UCSD-AML1 (cell line): ENCODE data around the gene ZFP69.
A peak's percentile ranks its signal among the peaks of the same experiment; 100 is the strongest.

ENCODE experiments used
- DNase-seq: peaks from one replicate; lab custom pipeline; 2025; ENCODE audit not compliant: unreplicated experiment; lab: John Stamatoyannopoulos, UW

ZFP69 gene

DNA sequence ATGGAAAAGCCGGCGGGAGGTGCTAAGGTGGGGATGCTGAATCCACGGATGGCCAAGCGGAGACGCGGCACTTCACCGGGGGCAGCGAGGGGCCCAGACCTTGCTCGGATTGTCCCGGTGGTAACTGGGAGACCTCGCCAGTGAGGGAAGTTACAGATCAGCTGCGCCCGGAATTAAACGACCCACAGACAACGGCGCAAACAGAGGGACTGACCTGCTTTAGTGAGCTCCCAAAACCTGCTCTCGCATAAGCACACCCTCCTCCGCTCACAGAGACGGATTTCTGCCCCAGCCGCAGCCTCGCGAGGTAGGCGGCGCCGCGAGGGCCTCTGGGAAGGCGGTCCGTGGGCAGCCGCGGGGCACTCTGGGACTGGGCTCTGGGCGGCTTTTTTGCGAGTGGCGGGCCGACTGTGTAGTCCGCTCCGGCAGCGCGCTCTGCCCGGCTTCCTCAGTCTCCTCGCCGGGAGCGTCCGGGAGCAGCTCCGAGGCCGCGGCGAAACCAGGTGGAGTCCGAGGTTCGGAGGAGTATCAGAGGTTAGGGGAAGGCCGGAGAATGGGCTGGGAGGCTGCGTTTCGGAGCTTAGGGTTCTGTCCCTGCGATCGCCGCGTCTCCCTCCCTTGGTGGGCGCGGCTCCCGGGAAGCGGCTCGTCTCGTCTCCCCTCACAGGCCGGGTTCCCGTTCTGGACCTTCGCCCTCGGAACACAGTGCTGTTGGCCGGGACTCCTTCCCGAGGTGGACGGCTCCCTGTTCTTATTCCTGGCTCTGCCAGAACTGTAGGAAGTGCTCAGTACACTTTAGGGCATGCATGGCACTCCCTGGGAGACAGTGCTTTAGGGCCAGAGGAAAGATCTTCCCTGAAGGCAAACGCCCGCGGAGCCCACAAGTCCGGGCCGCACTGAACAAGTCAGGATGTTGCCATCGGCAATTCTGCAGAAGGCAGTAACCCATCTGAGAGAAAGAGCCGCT is 31.6 kb downstream of the ZFP69 start, which contains the start of gene EXO5:
Gene EXO5 (plus strand): TSS at position 393 of the 967 bp plus-strand sequence. CDS start 5,778 bp downstream, outside the sequence.
- peak; percentile 73 for DNase-seq

DNA sequence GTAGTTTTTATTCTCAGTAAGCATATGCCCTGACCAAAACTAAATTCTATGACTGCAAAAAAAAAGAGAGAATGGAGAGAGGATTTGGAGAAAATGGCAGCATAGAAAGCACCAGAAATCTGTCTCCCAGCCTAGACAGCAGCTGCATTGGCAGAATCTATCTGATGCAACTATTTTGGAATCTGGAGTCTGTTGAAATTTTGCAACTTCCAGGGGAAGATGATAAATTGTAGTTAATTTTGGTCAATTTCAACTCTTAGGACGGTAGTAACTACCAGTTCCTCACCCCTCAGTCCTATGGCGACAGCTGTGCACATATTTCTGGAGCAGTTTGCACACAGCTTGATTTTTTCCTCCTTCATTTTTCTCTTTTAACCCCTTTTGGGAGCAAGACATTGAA is 42.4 kb downstream of the ZFP69 start:
- DNase-seq: no peak

GRCh38 chr1:40530735-40531380 is 53.8 kb downstream of the ZFP69 start:
- no peak for DNase-seq

DNA sequence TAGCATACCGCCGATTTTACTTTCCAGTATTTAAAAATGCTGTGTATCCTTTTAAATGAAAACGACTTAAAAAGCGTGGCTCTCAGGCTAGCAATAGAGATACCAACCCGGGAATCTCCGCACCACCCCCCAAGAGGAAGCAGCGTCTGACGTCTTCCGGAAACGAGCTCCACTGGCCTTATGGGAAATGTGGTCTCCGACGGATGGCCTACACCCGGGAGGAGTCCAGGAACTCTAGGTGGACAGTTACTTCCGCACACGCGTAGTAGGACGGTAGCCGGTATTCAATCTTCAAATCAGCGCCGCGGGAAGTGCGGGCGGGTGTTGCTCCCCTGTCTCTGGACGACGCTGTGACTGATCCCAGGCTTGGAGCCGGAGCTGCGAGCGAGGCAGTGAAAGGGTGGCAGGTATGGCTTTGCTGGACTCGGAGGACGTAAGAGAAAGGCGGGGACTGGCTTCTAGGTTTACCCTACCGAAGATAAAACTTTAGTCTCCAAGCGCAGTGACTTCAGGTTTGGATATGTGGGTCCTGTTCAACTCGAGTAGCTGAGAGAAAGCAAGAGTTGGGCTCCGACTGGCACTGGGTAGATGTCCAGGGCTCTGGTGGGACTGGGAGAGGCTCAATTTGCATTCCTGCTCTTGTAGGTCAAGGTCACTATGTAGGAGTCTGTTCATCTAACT is 54.4 kb downstream of the ZFP69 start, which contains the start of gene ZNF684:
Gene ZNF684 (plus strand): TSS at position 257 of the 681 bp plus-strand sequence. CDS start 1,530 bp downstream, outside the sequence.
- peak; percentile 87 for DNase-seq

DNA sequence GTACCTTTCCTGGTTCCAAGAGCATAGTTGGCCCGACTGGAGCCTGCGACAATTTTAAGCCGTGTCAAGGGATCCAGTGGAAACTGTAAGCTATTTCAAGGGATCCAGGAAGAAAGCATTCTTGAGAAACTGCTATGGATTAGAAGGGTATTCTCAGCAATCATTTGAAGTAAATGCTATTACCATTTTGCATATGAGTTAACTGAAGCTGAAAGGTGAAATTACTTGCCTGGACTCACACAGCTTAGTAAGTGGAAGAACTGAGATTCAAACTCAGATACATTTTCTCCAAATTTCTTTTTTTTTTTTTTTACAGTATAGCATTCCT is 54.9 kb downstream of the ZFP69 start:
- no peak for DNase-seq

DNA sequence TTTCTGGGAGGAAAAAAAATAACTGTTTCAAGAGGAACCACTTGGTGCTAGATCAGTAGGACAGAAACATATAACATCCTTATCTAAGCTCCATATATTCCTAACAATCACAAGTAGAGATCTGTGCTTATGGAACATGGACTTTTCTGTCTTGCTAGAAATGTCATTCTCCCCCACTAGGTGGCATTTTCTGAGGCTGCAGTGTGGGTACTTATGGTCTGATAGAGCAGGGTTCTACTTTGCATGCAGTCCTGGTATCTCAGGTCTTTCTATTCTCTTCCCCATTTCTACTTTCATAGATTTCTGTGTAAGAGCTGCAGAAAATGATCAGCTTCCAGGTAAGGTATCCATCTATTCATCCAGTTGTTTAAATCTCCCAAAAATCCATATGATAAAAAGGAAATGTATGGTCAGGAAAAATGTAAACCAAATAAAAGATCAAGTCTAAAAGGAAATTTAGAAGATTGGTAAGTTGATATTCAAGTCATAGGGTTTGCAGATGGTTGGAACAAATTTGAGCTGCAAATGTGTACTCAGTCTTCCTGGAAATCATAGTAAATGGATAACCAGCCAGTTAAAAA is 55.8 kb downstream of the ZFP69 start:
- DNase-seq: no peak

- DNase-seq: no peak
Observed at GRCh38 chr1:40534589-40534988, 57.5 kb downstream of the ZFP69 start.

DNA sequence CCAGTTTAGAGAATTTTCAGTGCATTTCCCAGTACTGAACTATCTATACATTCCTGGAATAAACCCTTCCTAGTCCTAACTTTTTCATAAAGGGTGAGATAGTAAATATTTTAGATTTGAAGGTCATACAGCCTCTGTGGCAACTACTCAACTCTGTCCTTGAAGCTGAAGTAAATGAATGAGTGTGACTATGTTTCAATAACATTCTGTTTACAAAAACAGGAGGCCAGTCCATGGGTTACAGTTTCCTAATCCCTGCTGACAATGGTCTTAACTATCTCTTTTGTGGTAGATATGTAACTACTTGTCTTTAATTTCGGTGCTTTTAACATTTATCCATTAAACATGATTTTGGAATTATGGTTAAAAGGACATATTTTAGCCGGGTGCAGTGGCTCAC is 58.6 kb downstream of the ZFP69 start:
- no peak for DNase-seq

GRCh38 chr1:40539338-40539737 is 62.2 kb downstream of the ZFP69 start:
- DNase-seq: no peak
